HEK293 (cell line): ENCODE data around the gene IRS2.

ENCODE experiments used
- KLF10 ChIP-seq: fragments of 450-650 bp; IDR thresholded peaks from 2 replicates; pipeline ENCODE4 v1.5.1; 2018; ENCODE audit warnings: missing biosample characterization, mild to moderate bottlenecking, missing genetic modification characterization
- TCF7L2 ChIP-seq: IDR thresholded peaks from 2 replicates; pipeline ENCODE4 v1.6.1; 2011; ENCODE audit warnings: low read depth, mild to moderate bottlenecking, inconsistent platforms, low read length, moderate library complexity, borderline replicate concordance
- YY1 ChIP-seq: fragments of 450-650 bp; formaldehyde crosslinking; IDR thresholded peaks from 2 replicates; pipeline ENCODE4 v1.5.1; 2018; ENCODE audit warnings: missing biosample characterization, missing genetic modification characterization
- ZBTB20 ChIP-seq: fragments of 450-650 bp; formaldehyde crosslinking; IDR thresholded peaks from 2 replicates; pipeline ENCODE4 v1.5.1; 2016; ENCODE audit warnings: missing biosample characterization, missing genetic modification characterization
- ZBTB8A ChIP-seq: fragments of 450-650 bp; formaldehyde crosslinking; IDR thresholded peaks from 2 replicates; pipeline ENCODE4 v1.5.1; 2016; ENCODE audit warnings: missing biosample characterization, missing genetic modification characterization
- ZNF114 ChIP-seq: fragments of 450-650 bp; formaldehyde crosslinking; IDR thresholded peaks from 2 replicates; pipeline ENCODE4 v1.5.0; 2017; ENCODE audit warnings: missing biosample characterization, missing genetic modification characterization
- ZNF239 ChIP-seq: fragments of 450-650 bp; formaldehyde crosslinking; IDR thresholded peaks from 2 replicates; pipeline ENCODE4 v1.5.1; 2016; ENCODE audit warnings: missing biosample characterization, missing genetic modification characterization
- ZNF596 ChIP-seq: fragments of 450-650 bp; IDR thresholded peaks from 2 replicates; pipeline ENCODE4 v1.5.0; 2018; ENCODE audit warnings: missing biosample characterization, mild to moderate bottlenecking, missing genetic modification characterization, moderate library complexity
- ZNF776 ChIP-seq: fragments of 450-650 bp; formaldehyde crosslinking; IDR thresholded peaks from 2 replicates; pipeline ENCODE4 v1.5.0; 2017; ENCODE audit warnings: missing biosample characterization, missing genetic modification characterization, borderline replicate concordance
- TF ChIP-seq, protein P1 (sequence below): fragments of 450-650 bp; formaldehyde crosslinking; IDR thresholded peaks from 2 replicates; pipeline ENCODE4 v1.5.1; 2016; ENCODE audit warnings: missing biosample characterization, missing genetic modification characterization
- TF ChIP-seq, protein P2 (sequence below): fragments of 450-650 bp; formaldehyde crosslinking; IDR thresholded peaks from 2 replicates; pipeline ENCODE4 v1.5.1; 2016; ENCODE audit warnings: missing biosample characterization, missing genetic modification characterization
- TF ChIP-seq, protein P3 (sequence below): fragments of 450-650 bp; formaldehyde crosslinking; IDR thresholded peaks from 2 replicates; pipeline ENCODE4 v1.5.1; 2016; ENCODE audit warnings: missing biosample characterization, missing genetic modification characterization
- TF ChIP-seq, protein P4 (sequence below): fragments of 450-650 bp; formaldehyde crosslinking; IDR thresholded peaks from 2 replicates; pipeline ENCODE4 v1.5.1; 2016; ENCODE audit warnings: missing biosample characterization, missing genetic modification characterization

DNA sequence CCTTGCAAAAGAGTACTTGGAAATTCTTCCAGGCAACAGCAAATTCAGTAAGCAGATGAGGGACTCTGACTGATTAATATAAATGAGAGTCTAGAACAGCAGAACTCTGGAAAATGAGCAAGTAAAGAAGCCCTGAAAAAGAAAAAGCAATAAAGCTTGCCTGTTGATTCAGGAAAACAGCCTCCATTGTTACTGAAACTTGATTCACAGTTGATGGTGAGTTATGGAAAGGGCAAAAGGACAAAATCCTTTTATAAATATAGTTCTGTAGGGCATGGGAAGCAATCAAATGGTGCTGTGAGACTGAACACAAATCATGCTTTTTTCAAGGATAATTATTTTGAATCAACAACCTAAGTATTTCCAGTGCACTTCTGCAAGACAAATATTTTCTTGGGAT is 67.7 kb downstream of the IRS2 start:
- TF ChIP-seq, protein P1, sequence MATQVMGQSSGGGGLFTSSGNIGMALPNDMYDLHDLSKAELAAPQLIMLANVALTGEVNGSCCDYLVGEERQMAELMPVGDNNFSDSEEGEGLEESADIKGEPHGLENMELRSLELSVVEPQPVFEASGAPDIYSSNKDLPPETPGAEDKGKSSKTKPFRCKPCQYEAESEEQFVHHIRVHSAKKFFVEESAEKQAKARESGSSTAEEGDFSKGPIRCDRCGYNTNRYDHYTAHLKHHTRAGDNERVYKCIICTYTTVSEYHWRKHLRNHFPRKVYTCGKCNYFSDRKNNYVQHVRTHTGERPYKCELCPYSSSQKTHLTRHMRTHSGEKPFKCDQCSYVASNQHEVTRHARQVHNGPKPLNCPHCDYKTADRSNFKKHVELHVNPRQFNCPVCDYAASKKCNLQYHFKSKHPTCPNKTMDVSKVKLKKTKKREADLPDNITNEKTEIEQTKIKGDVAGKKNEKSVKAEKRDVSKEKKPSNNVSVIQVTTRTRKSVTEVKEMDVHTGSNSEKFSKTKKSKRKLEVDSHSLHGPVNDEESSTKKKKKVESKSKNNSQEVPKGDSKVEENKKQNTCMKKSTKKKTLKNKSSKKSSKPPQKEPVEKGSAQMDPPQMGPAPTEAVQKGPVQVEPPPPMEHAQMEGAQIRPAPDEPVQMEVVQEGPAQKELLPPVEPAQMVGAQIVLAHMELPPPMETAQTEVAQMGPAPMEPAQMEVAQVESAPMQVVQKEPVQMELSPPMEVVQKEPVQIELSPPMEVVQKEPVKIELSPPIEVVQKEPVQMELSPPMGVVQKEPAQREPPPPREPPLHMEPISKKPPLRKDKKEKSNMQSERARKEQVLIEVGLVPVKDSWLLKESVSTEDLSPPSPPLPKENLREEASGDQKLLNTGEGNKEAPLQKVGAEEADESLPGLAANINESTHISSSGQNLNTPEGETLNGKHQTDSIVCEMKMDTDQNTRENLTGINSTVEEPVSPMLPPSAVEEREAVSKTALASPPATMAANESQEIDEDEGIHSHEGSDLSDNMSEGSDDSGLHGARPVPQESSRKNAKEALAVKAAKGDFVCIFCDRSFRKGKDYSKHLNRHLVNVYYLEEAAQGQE (tag by site-specific recombination): no peak
- TF ChIP-seq TCF7L2: no peak
- no peak for TF ChIP-seq ZNF239 (tag by site-specific recombination)
- no peak for TF ChIP-seq ZBTB20 (tag by site-specific recombination)
- TF ChIP-seq ZNF596: no peak
- no peak for TF ChIP-seq ZBTB8A (tag by site-specific recombination)
- TF ChIP-seq, protein P2, sequence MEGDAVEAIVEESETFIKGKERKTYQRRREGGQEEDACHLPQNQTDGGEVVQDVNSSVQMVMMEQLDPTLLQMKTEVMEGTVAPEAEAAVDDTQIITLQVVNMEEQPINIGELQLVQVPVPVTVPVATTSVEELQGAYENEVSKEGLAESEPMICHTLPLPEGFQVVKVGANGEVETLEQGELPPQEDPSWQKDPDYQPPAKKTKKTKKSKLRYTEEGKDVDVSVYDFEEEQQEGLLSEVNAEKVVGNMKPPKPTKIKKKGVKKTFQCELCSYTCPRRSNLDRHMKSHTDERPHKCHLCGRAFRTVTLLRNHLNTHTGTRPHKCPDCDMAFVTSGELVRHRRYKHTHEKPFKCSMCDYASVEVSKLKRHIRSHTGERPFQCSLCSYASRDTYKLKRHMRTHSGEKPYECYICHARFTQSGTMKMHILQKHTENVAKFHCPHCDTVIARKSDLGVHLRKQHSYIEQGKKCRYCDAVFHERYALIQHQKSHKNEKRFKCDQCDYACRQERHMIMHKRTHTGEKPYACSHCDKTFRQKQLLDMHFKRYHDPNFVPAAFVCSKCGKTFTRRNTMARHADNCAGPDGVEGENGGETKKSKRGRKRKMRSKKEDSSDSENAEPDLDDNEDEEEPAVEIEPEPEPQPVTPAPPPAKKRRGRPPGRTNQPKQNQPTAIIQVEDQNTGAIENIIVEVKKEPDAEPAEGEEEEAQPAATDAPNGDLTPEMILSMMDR (tag by site-specific recombination): no peak
- TF ChIP-seq ZNF114 (tag by site-specific recombination): no peak
- no peak for TF ChIP-seq KLF10 (tag by site-specific recombination)
- no peak for TF ChIP-seq YY1 (tag by site-specific recombination)
- TF ChIP-seq, protein P3, sequence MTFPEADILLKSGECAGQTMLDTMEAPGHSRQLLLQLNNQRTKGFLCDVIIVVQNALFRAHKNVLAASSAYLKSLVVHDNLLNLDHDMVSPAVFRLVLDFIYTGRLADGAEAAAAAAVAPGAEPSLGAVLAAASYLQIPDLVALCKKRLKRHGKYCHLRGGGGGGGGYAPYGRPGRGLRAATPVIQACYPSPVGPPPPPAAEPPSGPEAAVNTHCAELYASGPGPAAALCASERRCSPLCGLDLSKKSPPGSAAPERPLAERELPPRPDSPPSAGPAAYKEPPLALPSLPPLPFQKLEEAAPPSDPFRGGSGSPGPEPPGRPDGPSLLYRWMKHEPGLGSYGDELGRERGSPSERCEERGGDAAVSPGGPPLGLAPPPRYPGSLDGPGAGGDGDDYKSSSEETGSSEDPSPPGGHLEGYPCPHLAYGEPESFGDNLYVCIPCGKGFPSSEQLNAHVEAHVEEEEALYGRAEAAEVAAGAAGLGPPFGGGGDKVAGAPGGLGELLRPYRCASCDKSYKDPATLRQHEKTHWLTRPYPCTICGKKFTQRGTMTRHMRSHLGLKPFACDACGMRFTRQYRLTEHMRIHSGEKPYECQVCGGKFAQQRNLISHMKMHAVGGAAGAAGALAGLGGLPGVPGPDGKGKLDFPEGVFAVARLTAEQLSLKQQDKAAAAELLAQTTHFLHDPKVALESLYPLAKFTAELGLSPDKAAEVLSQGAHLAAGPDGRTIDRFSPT (tag by site-specific recombination): no peak
- TF ChIP-seq ZNF776 (tag by site-specific recombination): no peak
- TF ChIP-seq, protein P4, sequence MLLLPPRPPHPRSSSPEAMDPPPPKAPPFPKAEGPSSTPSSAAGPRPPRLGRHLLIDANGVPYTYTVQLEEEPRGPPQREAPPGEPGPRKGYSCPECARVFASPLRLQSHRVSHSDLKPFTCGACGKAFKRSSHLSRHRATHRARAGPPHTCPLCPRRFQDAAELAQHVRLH (tag by site-specific recombination): no peak
